GM06990 (cell line): ENCODE data around the gene ANKIB1.
A peak's percentile ranks its signal among the peaks of the same experiment; 100 is the strongest.

Source experiments
- DNase-seq: peaks from one replicate; pipeline ENCODE4 v3.0.0-alpha.2; 2011; ENCODE audit not compliant: insufficient read length; ENCODE audit errors: extremely low read depth
- H3K27me3 ChIP-seq: replicated peaks from 2 replicates; pipeline ENCODE4 v1.6.0; 2011; ENCODE audit warnings: low read length; ENCODE audit not compliant: control insufficient read depth, insufficient read depth
- H3K36me3 ChIP-seq: 2 replicates; pipeline ENCODE4 v1.5.1; 2011; ENCODE audit warnings: low read length; ENCODE audit not compliant: control insufficient read depth, insufficient read depth
- H3K4me3 ChIP-seq: replicated peaks from 2 replicates; pipeline ENCODE4 v1.5.1; 2011; ENCODE audit warnings: low read depth, mild to moderate bottlenecking, control low read depth, low read length
- TF ChIP-seq, protein P1 (sequence below): IDR thresholded peaks from 2 replicates; pipeline ENCODE4 v1.5.1; 2011; ENCODE audit warnings: low read length, control low read depth, mild to moderate bottlenecking, inconsistent platforms; ENCODE audit not compliant: insufficient read depth, poor library complexity, severe bottlenecking

The ANKIB1 gene

GRCh38 chr7:92417913-92418312 is 172.1 kb downstream of the ANKIB1 start:
- Histone ChIP-seq H3K4me3 (no peak overlapping the region), H3K27me3 (no peaks in the 10 kb centered on the region; the same call in 1 of the 2 replicates), H3K36me3 (no peaks in the 10 kb centered on the region)
- TF ChIP-seq, protein P1, sequence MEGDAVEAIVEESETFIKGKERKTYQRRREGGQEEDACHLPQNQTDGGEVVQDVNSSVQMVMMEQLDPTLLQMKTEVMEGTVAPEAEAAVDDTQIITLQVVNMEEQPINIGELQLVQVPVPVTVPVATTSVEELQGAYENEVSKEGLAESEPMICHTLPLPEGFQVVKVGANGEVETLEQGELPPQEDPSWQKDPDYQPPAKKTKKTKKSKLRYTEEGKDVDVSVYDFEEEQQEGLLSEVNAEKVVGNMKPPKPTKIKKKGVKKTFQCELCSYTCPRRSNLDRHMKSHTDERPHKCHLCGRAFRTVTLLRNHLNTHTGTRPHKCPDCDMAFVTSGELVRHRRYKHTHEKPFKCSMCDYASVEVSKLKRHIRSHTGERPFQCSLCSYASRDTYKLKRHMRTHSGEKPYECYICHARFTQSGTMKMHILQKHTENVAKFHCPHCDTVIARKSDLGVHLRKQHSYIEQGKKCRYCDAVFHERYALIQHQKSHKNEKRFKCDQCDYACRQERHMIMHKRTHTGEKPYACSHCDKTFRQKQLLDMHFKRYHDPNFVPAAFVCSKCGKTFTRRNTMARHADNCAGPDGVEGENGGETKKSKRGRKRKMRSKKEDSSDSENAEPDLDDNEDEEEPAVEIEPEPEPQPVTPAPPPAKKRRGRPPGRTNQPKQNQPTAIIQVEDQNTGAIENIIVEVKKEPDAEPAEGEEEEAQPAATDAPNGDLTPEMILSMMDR: no peak
- DNase-seq: no peak

- H3K36me3 ChIP-seq: no peaks in the 10 kb centered on the region
- TF ChIP-seq, protein P1: no peak
- no peak overlapping the region for H3K4me3 ChIP-seq
- no peak for DNase-seq
- no peaks in the 10 kb centered on the region for H3K27me3 ChIP-seq
Observed at GRCh38 chr7:92421676-92422435, 176.1 kb downstream of the ANKIB1 start.

DNA sequence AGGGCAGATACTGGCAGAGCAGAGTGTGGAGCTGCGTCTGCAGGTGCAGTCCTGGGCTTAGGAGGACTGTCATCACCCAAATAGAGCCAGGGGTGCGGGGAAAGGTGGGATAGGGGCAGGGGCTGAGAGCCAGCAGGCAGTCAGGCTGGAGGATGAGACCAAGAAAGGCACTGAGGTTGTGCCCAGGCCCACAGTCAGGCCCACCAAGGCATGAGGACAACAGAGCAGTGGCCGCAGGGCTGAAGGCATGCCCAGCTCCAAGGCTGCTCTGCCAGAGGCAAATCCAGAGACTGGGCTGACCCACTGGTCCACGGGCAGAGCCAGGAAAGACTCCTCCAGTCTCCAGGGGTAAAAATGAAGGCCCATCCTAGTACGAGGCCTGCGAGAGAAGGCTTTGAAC is 177.2 kb downstream of the ANKIB1 start:
- DNase-seq: no peak
- TF ChIP-seq, protein P1: no peak
- Histone ChIP-seq H3K27me3 (no peaks in the 10 kb centered on the region), H3K4me3 (no peak overlapping the region), H3K36me3 (no peaks in the 10 kb centered on the region)

- H3K36me3 ChIP-seq: no peaks in the 10 kb centered on the region
- no peaks in the 10 kb centered on the region for H3K27me3 ChIP-seq
- no peak for DNase-seq
- TF ChIP-seq, protein P1: no peak
- no peak overlapping the region for H3K4me3 ChIP-seq
Observed at GRCh38 chr7:92423710-92424131, 177.9 kb downstream of the ANKIB1 start.

DNA sequence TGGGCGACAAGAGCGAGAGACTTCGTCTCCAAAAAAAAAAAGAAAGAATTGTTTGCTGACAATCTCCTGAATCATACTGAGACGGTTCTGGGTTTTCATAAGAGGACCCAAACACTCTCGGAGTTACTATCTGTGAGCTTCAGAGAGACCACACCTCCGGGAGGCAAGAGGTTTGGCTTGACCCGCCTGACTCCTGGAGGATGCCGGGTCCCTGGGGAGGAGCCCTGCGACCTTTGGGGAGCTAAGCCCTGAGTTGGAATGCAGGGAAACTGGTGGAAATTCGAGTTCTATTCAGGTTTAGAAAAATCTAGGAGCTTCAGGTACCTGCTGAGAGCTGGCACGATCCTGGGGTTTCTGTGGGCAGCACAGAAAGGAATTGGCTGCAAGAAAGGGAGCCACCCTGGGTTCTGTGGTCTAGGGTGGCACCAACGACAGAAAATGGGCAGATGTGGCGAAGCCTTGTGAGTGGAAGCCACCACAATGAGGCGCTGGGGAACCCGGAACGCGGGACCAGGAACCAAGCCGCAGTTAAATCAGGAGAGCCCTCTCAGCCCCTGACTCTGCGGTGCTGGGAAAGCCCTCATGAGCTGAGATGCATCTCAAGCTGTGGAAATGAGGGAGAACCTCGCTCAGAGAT is 179.7 kb downstream of the ANKIB1 start:
- TF ChIP-seq, protein P1: no peak
- no peak for DNase-seq
- no peaks in the 10 kb centered on the region for H3K36me3 ChIP-seq
- peak overlapping the region; percentile 16; the same call in 1 of the 2 replicates for H3K4me3 ChIP-seq
- H3K27me3 ChIP-seq: no peaks in the 10 kb centered on the region
